GM10266 (cell line): ENCODE data around the gene ARID1A.

Experiments used
- DNase-seq: peaks from one replicate; pipeline ENCODE4 v3.0.0; 2012; ENCODE audit errors: extremely low spot score
- CTCF ChIP-seq: IDR thresholded peaks from 2 replicates; pipeline ENCODE4 v1.5.1; 2012; ENCODE audit warnings: mild to moderate bottlenecking, low read depth; ENCODE audit not compliant: control insufficient read depth, insufficient read depth; ENCODE audit errors: missing control alignments

Gene ARID1A

GRCh38 chr1:26814377-26814776, 118.6 kb downstream of the ARID1A start:
- no peak for TF ChIP-seq CTCF
- no peak for DNase-seq

- DNase-seq, result no peak
- TF ChIP-seq CTCF, result no peak
Observed at GRCh38 chr1:26814893-26815292, 119.1 kb downstream of the ARID1A start.

GRCh38 chr1:26820784-26821269, 125.0 kb downstream of the ARID1A start:
- DNase-seq, result peak; percentile 86
- TF ChIP-seq CTCF, result peak; percentile 50

- TF ChIP-seq CTCF, result no peak
- no peak for DNase-seq
Observed at GRCh38 chr1:26822737-26823395, 127.1 kb downstream of the ARID1A start.

GRCh38 chr1:26824731-26825130, 128.9 kb downstream of the ARID1A start:
- TF ChIP-seq CTCF, result no peak
- DNase-seq, result no peak

GRCh38 chr1:26826261-26827105, 130.7 kb downstream of the ARID1A start, which contains the start of gene ZDHHC18:
Gene ZDHHC18, plus strand, starts transcription at chr1:26826688. Its CDS starts 117 bp downstream, at chr1:26826805.
- TF ChIP-seq CTCF, result peak; percentile 73
- peak; percentile 92 for DNase-seq
